Loucy (cell line): ENCODE data around the gene LRRC71.

Experiments
- H2AFZ ChIP-seq: fragments of 200-600 bp; sonication (generic); 2 replicates; pipeline ENCODE4 v1.6.0; 2016; ENCODE audit warnings: antibody characterized with exemption, mild to moderate bottlenecking, low read length, moderate library complexity
- H3F3A ChIP-seq: fragments of 200-600 bp; 2 replicates; pipeline ENCODE4 v1.6.0; 2016; ENCODE audit warnings: antibody characterized with exemption, low read depth, mild to moderate bottlenecking
- H3K27me3 ChIP-seq: fragments of 200-600 bp; sonication (generic); 2 replicates; pipeline ENCODE4 v1.6.1; 2014; ENCODE audit warnings: low read length, mild to moderate bottlenecking; ENCODE audit not compliant: insufficient read depth, poor library complexity, severe bottlenecking
- H3K36me3 ChIP-seq: fragments of 200-600 bp; sonication (generic); 2 replicates; pipeline ENCODE4 v1.6.1; 2016; ENCODE audit warnings: low read length; ENCODE audit not compliant: insufficient read depth
- H3K4me1 ChIP-seq: fragments of 200-600 bp; sonication (generic); 2 replicates; pipeline ENCODE4 v1.5.1; 2014; ENCODE audit warnings: low read length, mild to moderate bottlenecking; ENCODE audit not compliant: insufficient read depth, poor library complexity, severe bottlenecking
- H3K4me2 ChIP-seq: fragments of 200-600 bp; sonication (generic); 2 replicates; pipeline ENCODE4 v1.6.0; 2014; ENCODE audit warnings: antibody characterized with exemption, low read length, low read depth, mild to moderate bottlenecking; ENCODE audit not compliant: poor library complexity, severe bottlenecking
- H3K4me3 ChIP-seq: fragments of 200-600 bp; sonication (generic); 2 replicates; pipeline ENCODE4 v1.5.1; 2014; ENCODE audit warnings: low read length, mild to moderate bottlenecking, mixed read lengths; ENCODE audit not compliant: poor library complexity, severe bottlenecking
- H3K79me2 ChIP-seq: fragments of 200-600 bp; sonication (generic); 2 replicates; pipeline ENCODE4 v1.6.1; 2014; ENCODE audit warnings: low read length; ENCODE audit not compliant: insufficient read depth
- H3K9ac ChIP-seq: fragments of 200-600 bp; sonication (generic); 2 replicates; pipeline ENCODE4 v1.6.0; 2014; ENCODE audit warnings: mild to moderate bottlenecking, low read depth, low read length, moderate library complexity; ENCODE audit not compliant: poor library complexity, severe bottlenecking
- H3K9me2 ChIP-seq: fragments of 200-600 bp; sonication (generic); replicated peaks from 2 replicates; pipeline ENCODE4 v1.6.1; 2016; ENCODE audit warnings: low read depth, low read length, mixed read lengths
- H3K9me3 ChIP-seq: fragments of 200-600 bp; sonication (generic); 2 replicates; pipeline ENCODE4 v1.6.1; 2014; ENCODE audit warnings: mild to moderate bottlenecking, antibody characterized with exemption, low read length, low read depth; ENCODE audit not compliant: insufficient read depth
- H4K20me1 ChIP-seq: fragments of 200-600 bp; sonication (generic); 2 replicates; pipeline ENCODE4 v1.6.0; 2014; ENCODE audit warnings: antibody characterized with exemption, low read length, mild to moderate bottlenecking; ENCODE audit not compliant: insufficient read depth, poor library complexity, severe bottlenecking
- CTCF ChIP-seq: fragments of 200-600 bp; sonication (generic); conservative IDR thresholded peaks from 2 replicates; pipeline ENCODE4 v1.5.1; 2014; ENCODE audit warnings: mild to moderate bottlenecking, antibody characterized with exemption, low read length
- EZH2phosphoT487 ChIP-seq: fragments of 200-600 bp; IDR thresholded peaks from 2 replicates; pipeline ENCODE4 v1.6.1; 2018; ENCODE audit warnings: antibody characterized with exemption, mild to moderate bottlenecking, moderate library complexity, borderline replicate concordance

The LRRC71 gene

DNA sequence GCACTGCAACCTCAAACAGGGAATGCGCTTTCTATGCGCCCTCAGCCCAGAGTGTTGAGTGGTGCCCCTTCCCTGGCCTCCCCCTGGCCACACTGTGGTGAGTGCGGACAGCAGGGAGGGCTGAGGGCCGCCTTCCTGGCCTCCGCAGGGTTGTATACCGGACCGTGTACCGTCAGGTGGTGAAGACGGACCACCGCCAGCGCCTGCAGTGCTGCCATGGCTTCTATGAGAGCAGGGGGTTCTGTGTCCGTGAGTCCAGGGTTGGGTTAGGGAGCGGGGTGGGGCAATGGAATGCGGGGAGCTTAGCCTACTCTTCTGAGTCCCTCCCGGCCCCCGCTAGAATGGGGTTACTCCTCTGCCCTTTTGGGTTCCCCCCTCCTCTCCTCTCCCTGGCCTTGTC lies 15.3 kb upstream of the LRRC71 start:
- Histone ChIP-seq H3K9me3 (no peaks in the 10 kb centered on the region), H2AFZ (no peak overlapping the region), H3K4me2 (no peak overlapping the region), H3K9me2 (no peaks in the 10 kb centered on the region), H3F3A (no peaks in the 10 kb centered on the region), H3K79me2 (no peaks in the 10 kb centered on the region), H3K27me3 (no peaks in the 10 kb centered on the region), H4K20me1 (no peaks in the 10 kb centered on the region), H3K4me3 (no peak overlapping the region), H3K9ac (no peak overlapping the region), H3K36me3 (no peaks in the 10 kb centered on the region), H3K4me1 (peaks cover 9% of the 10 kb centered on the region)
- TF ChIP-seq CTCF, result no peak
- TF ChIP-seq EZH2phosphoT487, result no peak

DNA sequence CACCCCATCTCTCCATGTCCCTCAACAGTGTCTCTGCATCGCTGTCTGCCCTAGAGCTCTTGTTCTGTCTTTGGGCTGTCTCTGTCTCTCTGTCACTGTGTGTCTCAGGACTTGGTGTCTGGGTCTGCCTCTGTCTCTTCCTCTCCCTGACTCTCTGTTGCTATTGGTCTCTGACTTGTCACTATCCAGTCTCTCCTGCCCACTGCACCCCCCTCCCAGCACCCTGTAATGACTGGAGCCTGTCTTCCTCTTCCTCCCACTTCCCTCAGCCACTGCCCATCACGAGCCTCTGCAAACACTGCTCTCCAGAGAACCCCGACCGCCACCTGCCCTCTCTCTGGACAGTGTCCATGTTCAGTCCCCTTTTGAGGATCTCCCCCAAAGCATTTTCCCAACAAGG lies 14.8 kb upstream of the LRRC71 start:
- Histone ChIP-seq H3K36me3 (no peaks in the 10 kb centered on the region), H3K9me3 (no peaks in the 10 kb centered on the region), H3K4me1 (peaks cover 9% of the 10 kb centered on the region), H3F3A (no peaks in the 10 kb centered on the region), H3K4me3 (no peak overlapping the region), H3K9ac (no peak overlapping the region), H3K4me2 (no peak overlapping the region), H3K79me2 (no peaks in the 10 kb centered on the region), H4K20me1 (no peaks in the 10 kb centered on the region), H3K27me3 (no peaks in the 10 kb centered on the region), H3K9me2 (no peaks in the 10 kb centered on the region), H2AFZ (no peak overlapping the region)
- no peak for TF ChIP-seq CTCF
- TF ChIP-seq EZH2phosphoT487, result no peak

DNA sequence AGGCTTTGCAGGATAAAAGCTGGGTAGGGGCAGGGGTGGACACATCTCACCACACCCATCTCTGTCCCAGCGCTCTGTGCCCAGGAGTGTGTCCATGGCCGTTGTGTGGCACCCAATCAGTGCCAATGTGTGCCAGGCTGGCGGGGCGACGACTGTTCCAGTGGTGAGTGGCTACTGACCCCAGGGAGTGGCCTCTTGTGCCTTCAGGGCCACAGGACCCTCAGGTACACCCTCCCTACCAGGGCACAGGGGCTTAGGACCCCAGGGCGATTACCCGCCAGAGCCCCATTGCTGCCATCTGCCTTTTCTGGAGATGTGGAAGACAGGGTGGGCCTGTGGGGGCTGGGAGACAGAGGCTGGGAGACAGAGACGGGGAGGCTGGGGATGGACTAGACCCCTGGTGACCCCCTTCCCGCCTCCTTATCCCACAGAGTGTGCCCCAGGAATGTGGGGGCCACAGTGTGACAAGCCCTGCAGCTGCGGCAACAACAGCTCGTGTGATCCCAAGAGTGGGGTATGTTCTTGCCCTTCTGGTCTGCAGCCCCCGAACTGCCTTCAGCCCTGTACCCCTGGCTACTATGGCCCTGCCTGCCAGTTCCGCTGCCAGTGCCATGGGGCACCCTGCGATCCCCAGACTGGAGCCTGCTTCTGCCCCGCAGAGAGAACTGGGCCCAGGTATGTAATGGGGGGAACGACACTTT lies 14.1 kb upstream of the LRRC71 start:
- no peaks in the 10 kb centered on the region for H3F3A ChIP-seq
- H2AFZ ChIP-seq, result no peak overlapping the region
- no peaks in the 10 kb centered on the region for H4K20me1 ChIP-seq
- H3K79me2 ChIP-seq, result no peaks in the 10 kb centered on the region
- peaks cover 9% of the 10 kb centered on the region for H3K4me1 ChIP-seq
- no peaks in the 10 kb centered on the region for H3K27me3 ChIP-seq
- H3K4me2 ChIP-seq, result no peak overlapping the region
- no peaks in the 10 kb centered on the region for H3K36me3 ChIP-seq
- no peaks in the 10 kb centered on the region for H3K9me3 ChIP-seq
- TF ChIP-seq CTCF, result no peak
- no peak for TF ChIP-seq EZH2phosphoT487
- H3K9me2 ChIP-seq, result no peaks in the 10 kb centered on the region
- no peak overlapping the region for H3K9ac ChIP-seq
- H3K4me3 ChIP-seq, result no peak overlapping the region
